HG02852 (cell line): ENCODE measurements around the gene MYCBP.

Experiments
- ATAC-seq: cut with Tn5 transposase; IDR thresholded peaks from one replicate; pipeline ENCODE4 v1.9.1; 2021; ENCODE audit warnings: mild to moderate bottlenecking, moderate library complexity; ENCODE audit not compliant: unreplicated experiment

The MYCBP gene

DNA sequence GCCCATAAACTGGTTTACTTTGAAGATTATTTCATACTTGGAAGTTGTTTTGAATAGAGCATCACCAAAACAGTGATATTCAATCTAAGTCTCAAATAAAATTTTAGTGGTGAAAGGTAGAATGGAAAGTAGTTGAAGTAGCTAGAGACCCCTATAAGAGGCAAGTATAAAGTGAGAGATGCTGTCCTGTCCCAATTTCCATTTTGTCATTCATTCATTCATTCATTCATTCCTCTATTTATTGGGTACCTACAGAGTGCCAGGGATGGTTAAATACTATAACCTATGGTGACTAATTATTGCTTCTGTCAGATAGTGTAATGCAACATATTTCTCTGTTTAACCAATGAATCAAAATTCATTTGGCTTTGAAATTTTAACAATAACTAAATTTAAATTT is 46.3 kb downstream of the MYCBP start:
- no peak for ATAC-seq

DNA sequence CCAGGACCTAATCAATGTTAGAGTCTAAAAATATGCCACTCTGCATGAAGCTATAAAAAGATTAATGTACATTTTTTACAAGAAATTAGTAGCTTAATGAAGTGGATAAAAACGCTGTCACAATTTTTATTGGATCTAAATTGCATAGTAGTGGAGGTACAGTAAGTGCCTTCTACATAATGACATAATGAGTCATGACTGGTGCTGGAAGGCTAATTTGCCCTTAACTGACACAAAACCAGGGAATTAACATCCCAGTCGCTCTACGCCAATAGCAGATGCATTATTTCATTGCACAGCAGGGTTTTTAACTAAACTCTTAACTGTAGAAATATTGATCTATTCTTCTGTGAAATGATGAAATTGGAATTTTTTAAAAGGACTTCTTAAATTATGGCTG is 46.9 kb downstream of the MYCBP start:
- ATAC-seq, result no peak

DNA sequence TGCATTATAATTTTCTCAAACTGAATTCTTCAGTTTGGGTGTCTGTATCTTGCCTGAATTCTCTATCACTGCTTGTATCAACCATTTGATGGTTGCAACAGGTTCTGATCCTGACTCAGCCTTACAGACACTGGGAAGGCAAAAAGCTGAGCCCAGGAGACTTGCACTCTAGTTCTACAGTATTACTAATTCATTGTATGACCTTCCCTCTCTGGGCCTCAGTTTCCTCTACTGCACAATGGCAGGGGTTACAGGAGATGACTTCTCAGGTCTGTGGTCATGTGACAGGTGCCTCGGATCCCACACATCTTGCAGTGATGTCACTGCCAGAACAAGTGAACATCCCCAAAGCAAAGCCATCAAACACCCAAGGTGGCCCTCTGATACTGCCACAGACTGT is 52.3 kb downstream of the MYCBP start:
- ATAC-seq, result no peak

DNA sequence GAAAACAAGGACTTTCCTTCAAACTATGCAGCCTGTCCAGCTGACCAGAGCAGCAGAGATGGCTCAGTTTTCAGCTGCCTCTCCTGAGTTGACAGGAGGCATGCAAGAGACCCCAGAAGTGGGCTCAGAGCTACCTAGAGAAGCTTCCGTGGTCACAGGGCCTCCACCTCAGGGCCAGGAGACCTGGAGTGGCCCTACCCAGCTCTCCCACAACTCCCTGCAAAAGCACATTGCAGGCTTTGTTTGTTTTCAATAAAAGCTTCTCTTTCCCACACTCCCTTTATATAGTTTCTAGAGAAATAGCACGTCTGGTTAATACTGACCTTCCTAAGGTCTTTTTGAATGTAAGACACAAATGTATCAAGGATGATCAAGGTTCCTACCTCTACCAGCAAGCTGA is 53.6 kb downstream of the MYCBP start:
- no peak for ATAC-seq

DNA sequence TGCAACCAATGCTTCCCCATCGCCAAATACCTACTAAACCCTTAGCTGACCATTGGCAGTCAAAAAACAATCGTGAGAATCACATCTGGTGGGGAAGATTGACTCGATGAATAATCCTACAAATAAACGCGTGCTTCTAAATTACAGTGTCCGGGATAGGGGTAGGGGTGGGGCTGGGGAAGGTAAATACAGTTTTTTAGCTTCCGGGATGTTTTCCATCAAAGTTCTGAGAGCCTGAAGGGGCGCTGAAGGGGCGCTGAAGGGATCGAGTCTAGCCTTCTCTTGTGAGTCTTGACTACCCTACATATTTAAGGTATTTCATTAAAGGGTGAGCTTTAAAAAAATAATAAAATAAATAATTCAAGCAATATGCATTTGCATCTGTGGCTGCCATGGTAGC is 54.1 kb downstream of the MYCBP start:
- no peak for ATAC-seq

DNA sequence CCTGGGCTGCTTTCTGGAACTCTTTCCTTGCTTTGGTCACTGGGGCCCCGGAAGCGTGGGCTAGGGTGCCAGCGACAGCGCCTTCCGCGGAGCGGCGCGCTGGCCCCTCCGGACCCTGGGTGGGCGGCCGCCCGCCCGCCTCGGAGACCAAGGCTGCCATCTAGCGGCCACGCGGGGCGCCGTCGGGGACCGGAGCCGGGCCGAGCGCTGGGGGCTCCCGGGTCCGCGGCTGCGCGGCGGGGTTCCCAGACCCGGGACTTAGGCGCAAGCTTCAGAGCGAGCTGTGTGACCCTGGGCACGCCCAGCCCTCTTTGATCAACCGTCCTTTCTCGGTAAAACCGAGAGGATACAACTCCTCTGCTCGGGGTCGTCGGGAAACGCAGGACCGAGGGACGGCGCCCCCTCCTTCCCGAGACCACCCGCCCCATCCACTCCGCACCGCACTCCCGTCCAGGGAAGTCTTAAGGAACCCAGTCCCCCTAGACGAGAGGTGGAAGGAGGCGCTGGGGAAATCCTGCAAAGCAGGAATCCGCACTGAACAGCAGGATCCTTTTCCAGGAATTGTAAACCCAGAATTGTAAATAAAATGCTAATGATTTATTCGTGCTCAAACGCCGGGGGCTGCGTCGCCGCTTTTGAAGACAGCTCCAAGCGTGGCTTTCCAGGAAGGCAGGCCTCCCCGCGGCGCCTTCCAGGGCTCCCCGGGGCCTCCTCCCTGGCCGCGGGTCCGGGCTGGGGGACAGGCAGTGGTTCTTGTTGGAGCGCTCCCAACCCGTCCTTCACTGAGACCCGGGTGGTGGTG is 54.8 kb downstream of the MYCBP start:
- ATAC-seq, result no peak

DNA sequence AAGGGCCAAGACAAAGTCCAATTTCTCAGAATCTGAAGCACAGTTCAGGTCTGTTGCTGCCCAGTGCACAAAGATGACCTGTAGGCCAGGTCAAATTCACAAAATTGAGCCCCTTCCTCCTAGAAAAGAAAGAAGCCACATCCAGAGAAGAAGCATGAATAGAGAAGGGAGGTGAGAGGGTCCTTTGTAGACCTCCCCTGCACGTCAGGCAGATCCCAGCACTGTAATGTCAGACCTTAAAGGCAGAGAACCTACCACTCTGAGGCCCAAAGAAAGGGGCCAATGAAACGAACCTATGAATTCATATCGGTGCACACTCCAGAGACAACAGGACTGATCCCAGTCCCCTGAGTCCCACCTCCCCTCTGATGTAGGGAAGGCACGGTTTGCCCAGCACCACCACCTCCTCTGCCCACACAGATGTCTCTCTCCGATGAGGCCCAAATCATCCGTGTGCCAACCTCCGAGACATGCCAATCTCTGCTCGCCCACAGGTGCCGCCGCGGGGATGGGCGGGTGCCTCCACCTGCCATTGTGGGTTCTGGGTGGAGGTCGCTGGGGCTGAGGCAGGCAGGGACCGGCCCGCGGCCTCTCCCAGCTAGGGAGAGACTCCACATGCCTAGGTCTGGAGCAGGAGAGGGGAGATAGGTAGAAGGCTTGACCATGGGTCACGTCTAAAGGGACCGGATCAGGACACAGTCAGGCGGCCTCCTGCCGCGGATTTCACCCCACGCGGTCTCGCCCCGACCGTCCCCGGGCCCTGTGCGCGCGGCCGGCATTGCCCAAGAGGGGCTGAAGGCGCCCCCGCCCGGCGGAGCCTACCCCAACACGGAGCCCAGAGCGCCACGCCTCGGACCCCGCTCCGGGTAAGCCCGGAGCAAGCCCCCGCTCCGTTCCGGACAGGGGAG is 55.6 kb downstream of the MYCBP start:
- no peak for ATAC-seq

DNA sequence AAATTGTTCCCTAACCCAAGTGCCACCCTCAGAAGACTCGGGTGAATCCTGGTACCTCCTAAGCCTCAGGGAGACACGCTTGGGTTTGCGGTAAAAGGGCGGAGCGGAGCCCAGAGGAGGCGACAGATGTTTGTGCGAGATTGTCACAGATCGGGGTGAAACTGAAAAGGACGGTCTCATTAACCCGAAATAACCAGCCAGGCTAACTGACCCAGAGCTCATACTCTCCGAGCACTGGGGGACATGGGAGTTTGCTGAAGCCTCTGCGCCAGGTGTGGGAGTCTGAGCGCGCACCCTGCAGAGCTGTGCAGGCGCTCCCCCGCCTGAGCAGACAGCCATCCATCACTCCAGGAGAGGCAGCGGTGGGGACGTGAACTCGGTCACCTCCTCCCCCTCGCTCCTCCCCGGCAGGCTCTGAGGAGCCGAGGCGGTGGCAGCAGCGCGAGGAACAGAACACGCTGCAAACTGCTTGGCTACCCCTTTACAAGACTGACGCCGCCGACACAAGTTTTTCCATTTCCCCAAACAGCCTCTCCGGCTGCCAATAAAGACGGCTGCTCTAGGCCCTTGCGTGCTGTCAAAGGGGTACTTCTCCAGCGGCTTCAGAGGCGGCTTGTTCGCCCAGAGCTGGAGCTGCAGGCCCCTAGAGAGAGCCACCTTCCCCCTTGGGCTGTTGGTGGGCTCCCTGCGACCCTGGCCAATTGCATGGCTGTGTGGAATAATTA is 57.1 kb downstream of the MYCBP start:
- peak; percentile 93 for ATAC-seq

DNA sequence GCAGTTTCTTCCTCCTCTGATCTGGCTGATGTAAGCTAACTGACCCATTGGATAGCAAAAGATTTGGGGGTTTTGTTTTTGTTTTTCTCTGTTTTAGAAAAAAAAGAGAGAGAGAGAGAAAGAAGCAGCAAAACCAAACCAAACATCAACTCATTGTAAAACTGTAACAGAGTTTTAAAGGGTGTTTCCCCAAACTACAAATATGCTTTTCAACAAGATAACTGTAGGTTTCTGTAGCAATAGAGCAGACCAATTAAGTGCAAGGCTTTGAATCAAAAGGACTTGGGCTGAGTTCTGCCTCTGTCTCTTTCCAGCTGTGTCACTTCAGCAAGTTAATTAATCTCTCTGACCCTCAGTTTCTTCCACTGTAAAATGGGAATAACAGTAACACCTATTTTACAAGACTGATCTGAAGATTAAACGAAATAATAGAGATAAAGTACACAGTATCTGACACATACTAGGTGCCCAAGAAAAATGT is 58.1 kb downstream of the MYCBP start:
- no peak for ATAC-seq

DNA sequence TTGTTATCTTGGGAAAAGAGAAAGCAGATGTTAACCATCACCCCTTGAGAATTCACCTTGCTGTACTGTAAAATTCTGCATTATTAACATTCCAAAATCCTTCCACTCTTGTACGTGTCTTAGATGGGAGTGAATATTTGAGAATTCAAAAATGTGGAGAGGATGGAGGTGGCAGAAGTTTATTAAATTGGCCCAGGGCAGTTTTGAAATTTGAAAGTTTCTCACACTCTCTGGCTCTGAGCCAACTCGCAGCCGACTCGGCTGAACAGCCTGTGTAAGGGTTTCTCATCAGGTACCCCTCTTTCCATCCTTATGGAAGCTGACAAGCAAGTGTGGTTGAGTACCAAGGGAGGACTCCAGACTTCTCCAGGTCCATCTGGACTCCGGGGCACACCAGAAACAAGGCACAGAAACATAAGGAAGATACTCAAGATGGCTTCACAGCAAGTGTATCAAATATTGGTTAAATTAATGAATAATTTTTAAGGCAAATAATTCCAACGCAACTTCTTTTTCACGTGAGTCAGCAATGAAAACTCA is 58.6 kb downstream of the MYCBP start:
- no peak for ATAC-seq

DNA sequence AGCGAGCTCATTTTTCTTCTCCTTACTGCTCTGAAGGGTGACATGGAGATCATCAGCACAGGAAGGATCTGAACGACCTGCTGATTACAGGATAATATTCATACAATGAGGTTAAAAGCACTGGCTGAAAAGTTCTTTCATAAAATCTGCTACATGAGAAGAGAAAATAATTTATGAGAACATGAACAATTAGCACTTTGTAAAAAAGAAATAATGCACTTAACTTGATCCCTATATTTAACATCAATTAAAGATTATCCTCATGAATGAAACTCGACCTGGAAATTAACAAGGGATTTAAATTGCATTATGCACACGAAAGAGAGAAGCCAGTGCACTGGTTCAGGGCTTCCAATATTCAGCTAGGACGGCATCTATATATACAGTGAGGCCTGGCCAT is 60.2 kb downstream of the MYCBP start:
- ATAC-seq, result no peak
